Stomach (tissue), 9 donors: Measurements from ENCODE around the gene DGCR8. TPM values are rescaled to one million over a fixed set of nuclear protein-coding genes. Genes with fewer than 3 reads are reported as not detected.

ENCODE experiments used
- DNase-seq, 2 donors: peaks; one replicate each; pipeline versions ENCODE4 v3.0.0 to v3.0.0-alpha.2; 2013 to 2019
- H3K27ac ChIP-seq, 5 donors: fragments of 200-600 bp in 4 of 5; sonication (generic) in 4 of 5; one replicate each; pipeline ENCODE4 v1.5.1; 2013 to 2019; ENCODE audit warnings: mild to moderate bottlenecking in 1 of 5, moderate library complexity in 1 of 5
- H3K27me3 ChIP-seq, 3 donors: fragments of 200-600 bp; sonication (generic); one replicate each; pipeline ENCODE4 v1.5.1; 2017 to 2019; ENCODE audit warnings: mixed run types in 1 of 3
- H3K36me3 ChIP-seq, 4 donors: fragments of 200-600 bp; sonication (generic); 1 replicate in 3 of 4; 2 replicates in 1 of 4; pipeline ENCODE4 v1.5.1; 2016 to 2019
- H3K4me1 ChIP-seq, 4 donors: fragments of 200-600 bp; sonication (generic); one replicate each; pipeline ENCODE4 v1.5.1; 2016 to 2019
- H3K4me3 ChIP-seq, 4 donors: fragments of 200-600 bp; sonication (generic) in 3 of 4; one replicate each; pipeline ENCODE4 v1.5.1; 2016 to 2019; ENCODE audit warnings: mild to moderate bottlenecking in 1 of 4
- H3K9me3 ChIP-seq, 4 donors: fragments of 200-600 bp; sonication (generic); one replicate each; pipeline ENCODE4 v1.5.1; 2016 to 2019
- EP300 ChIP-seq: sonication (generic); formaldehyde crosslinking; IDR thresholded peaks from one replicate; pipeline ENCODE4 v1.6.1; 2017; ENCODE audit warnings: antibody characterized with exemption
- POLR2A ChIP-seq, 4 donors: fragments of 450-650 bp; IDR thresholded peaks; one replicate each; pipeline ENCODE4 v1.6.1; 2016; ENCODE audit warnings: antibody characterized with exemption in 4 of 4, control low read depth in 2 of 4, mild to moderate bottlenecking in 1 of 4, moderate library complexity in 1 of 4
- POLR2AphosphoS5 ChIP-seq, 3 donors: sonication (generic); formaldehyde crosslinking; IDR thresholded peaks; one replicate each; pipeline ENCODE4 v1.6.1; 2016; ENCODE audit warnings: antibody characterized with exemption in 3 of 3
- WGBS, 5 donors: extraction: QIAGEN DNeasy Blood & Tissue Kit in 3 of 5; methylation state at CpG; one replicate each; pipeline versions ENCODE4 v1.1.5 to v1.1.7; 2013 to 2018; 5-methylcytosine and 5-hydroxymethylcytosine counted together
- intact Hi-C: fragments of 100-400 bp; cut with DNase I; formaldehyde crosslinking; loops from one replicate; pipeline ENCODE4 v1.15.1; 2023; ENCODE audit warnings: low total_unique reads
- polyA plus RNA-seq, 3 donors: library from polyadenylated mRNA; stranded (reverse); fragments of 200-250 nt; gene quantifications; one replicate each; pipeline ENCODE4 v1.2.3, GENCODE V29; 2013
- total RNA-seq, 5 donors: library from RNA; depleted of rRNA; stranded (reverse); fragments of >200 nt; gene quantifications; one replicate each; pipeline versions ENCODE4 v1.1.0 to v1.2.3, GENCODE V29; 2014 to 2016
- TF ChIP-seq, protein P1 (sequence below), 7 experiments: fragments of 450-650 bp in 4 of 7; fragments of 200-600 bp in 3 of 7; sonication (generic) in 3 of 7; IDR thresholded peaks; one replicate each; pipeline ENCODE4 v1.5.1; 2016 to 2019; ENCODE audit warnings: antibody characterized with exemption in 7 of 7, control low read depth in 2 of 7, mild to moderate bottlenecking in 1 of 7
- donor health status: healthy with polysubstance abuse.
- donor health status: Bipolar disorder and iron deficiency.
- donor health status: healthy.

The DGCR8 gene
- total and polyA plus RNA-seq, 8 donors, result 7.8 to 55.4 (median 30.6) TPM

DNA sequence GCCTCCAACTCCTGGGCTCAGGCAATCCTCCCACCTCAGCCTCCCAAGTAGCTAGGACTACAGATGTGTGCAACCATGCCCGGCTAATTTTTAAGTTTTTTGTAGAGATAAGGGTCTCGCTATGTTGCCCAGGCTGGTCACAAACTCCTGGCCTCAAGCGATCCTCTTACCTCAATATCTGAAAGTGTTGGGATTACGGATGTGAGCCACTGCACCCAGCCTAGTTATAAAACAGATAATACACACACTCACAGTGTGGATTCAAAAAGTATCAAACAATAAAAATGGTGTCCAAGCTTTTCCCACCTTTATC is 71.2 kb downstream of the DGCR8 start:
- H3K4me3 ChIP-seq, result no peak overlapping the region
- H3K27me3 ChIP-seq, result peaks cover 0 to 25% (median 8%) of the 10 kb centered on the region in 3 donors
- TF ChIP-seq POLR2A (IDR thresholded peaks at IDR 0.05), result no peak
- WGBS, 5 donors, result 76 to 90% (median 83%) methylated on average over 4 of the region's 4 CpGs
- H3K9me3 ChIP-seq, result no peaks in the 10 kb centered on the region
- peaks cover 0 to 4% (median 0%) of the 10 kb centered on the region in 4 donors for H3K36me3 ChIP-seq
- DNase-seq, result no peak
- H3K27ac ChIP-seq, result no peak overlapping the region
- intact Hi-C loops, result no loop called here
- H3K4me1 ChIP-seq, result no peaks in the 10 kb centered on the region

DNA sequence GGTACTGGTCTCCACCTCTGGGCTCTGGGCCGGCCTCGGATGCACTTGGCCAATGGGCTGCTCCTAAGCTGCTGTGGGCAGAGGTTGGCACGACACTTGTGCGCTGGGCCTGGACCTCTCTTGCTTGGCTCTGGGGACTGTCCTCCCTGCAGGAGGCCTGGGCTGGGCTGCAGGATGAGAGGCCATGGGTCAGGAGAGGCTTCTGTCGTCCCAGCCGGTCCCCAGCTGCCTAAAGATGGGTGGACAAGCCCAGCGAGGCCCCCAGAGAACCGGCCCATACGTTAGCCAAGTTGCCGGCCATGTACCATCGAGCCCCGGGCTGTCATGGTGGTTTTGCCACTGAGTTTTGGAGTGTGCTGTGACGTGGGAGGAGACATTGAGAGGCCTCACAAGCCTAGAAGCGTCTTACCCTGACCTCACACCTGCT is 72.4 kb downstream of the DGCR8 start:
- H3K9me3 ChIP-seq, result no peaks in the 10 kb centered on the region
- H3K4me1 ChIP-seq, result peaks cover 0 to 5% (median 2%) of the 10 kb centered on the region in 4 donors
- H3K27ac ChIP-seq, result no peak overlapping the region
- no peaks in the 10 kb centered on the region for H3K36me3 ChIP-seq
- no peak for DNase-seq
- peaks cover 0 to 38% (median 8%) of the 10 kb centered on the region in 3 donors for H3K27me3 ChIP-seq
- WGBS, 5 donors, result 81 to 91% (median 84%) methylated on average over 13 to 14 of the region's 14 CpGs
- TF ChIP-seq POLR2A (IDR thresholded peaks at IDR 0.05) (no peak), EP300 (no peak), POLR2AphosphoS5 (IDR thresholded peaks at IDR 0.05) (no peak)
- TF ChIP-seq, protein P1, sequence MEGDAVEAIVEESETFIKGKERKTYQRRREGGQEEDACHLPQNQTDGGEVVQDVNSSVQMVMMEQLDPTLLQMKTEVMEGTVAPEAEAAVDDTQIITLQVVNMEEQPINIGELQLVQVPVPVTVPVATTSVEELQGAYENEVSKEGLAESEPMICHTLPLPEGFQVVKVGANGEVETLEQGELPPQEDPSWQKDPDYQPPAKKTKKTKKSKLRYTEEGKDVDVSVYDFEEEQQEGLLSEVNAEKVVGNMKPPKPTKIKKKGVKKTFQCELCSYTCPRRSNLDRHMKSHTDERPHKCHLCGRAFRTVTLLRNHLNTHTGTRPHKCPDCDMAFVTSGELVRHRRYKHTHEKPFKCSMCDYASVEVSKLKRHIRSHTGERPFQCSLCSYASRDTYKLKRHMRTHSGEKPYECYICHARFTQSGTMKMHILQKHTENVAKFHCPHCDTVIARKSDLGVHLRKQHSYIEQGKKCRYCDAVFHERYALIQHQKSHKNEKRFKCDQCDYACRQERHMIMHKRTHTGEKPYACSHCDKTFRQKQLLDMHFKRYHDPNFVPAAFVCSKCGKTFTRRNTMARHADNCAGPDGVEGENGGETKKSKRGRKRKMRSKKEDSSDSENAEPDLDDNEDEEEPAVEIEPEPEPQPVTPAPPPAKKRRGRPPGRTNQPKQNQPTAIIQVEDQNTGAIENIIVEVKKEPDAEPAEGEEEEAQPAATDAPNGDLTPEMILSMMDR (IDR thresholded peaks at IDR 0.05), result no peak
- intact Hi-C loops, result no loop called here
- H3K4me3 ChIP-seq, result no peak overlapping the region

DNA sequence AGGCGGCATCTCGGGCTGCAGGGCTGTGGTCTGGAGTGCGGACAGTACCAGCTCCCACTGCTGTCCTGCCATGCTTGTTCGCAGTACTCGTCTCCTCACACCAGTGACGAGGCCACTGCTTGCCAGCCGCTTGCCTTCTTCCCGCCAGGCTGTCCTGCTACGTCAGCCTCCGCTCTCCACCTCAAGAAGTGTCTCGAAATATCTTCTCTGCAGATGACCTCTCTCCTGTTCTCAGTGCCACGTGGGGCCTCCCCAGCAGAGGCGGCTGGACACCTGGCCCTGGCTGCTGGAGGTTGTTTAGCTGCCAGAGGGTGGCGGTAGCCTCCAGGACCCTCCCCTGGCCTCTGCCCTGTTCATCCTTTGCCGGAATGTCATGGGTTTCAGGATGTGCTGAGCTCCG is 73.9 kb downstream of the DGCR8 start:
- intact Hi-C loops, result no loop called here
- Histone ChIP-seq H3K27ac (no peak overlapping the region), H3K27me3 (peaks cover 0 to 51% (median 8%) of the 10 kb centered on the region in 3 donors), H3K36me3 (no peaks in the 10 kb centered on the region), H3K4me1 (peaks cover 0 to 5% (median 2%) of the 10 kb centered on the region in 4 donors), H3K4me3 (no peak overlapping the region), H3K9me3 (no peaks in the 10 kb centered on the region)
- TF ChIP-seq, protein P1 (IDR thresholded peaks at IDR 0.05), result no peak
- TF ChIP-seq POLR2A (IDR thresholded peaks at IDR 0.05) (no peak), EP300 (no peak), POLR2AphosphoS5 (IDR thresholded peaks at IDR 0.05) (no peak)
- no peak for DNase-seq
- WGBS, 5 donors, result 51 to 66% (median 60%) methylated on average over 10 to 16 of the region's 16 CpGs

DNA sequence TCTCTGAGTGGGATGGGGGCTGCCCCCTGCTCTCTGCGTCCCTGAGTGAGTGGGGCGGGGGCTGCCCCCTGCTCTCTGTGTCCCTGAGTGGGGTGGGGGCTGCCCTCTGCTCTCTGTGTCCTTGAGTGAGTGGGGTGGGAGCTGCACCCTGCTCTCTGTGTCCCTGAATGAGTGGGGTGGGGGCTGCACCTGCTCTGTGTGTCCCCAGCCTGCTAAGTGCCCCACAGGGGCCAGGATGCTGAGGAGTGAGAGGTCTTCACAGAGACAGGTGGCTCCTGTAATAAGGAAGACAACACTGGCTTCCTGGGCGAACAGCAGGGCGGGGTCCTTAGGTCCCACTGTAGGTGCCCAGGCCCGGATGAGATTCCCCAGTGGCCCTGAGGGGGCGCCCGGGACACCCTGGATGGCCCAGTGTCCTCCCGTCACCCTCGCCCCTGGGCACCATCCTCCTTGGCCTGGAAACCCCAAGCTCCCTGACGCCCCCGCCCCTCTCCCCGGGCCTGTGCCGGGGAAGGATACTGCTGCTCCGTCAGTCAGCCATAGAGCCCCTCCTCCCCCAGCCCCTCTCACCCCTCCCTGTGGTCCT is 74.7 kb downstream of the DGCR8 start:
- 44 to 62% (median 54%) methylated on average over 9 to 14 of the region's 14 CpGs for WGBS, 5 donors

More for the DNA sequence above, 74.7 kb downstream of the DGCR8 start:
- no peak overlapping the region for H3K27ac ChIP-seq
- no peaks in the 10 kb centered on the region for H3K36me3 ChIP-seq
- intact Hi-C loops, result loop anchor here (5.0 kb wide), 1 partner anchor 133 kb away; no protein-coding TSS in a partner anchor
- H3K9me3 ChIP-seq, result no peaks in the 10 kb centered on the region
- TF ChIP-seq EP300, result no peak
- TF ChIP-seq POLR2A (IDR thresholded peaks at IDR 0.05), result no peak
- TF ChIP-seq, protein P1 (IDR thresholded peaks at IDR 0.05), result no peak
- TF ChIP-seq POLR2AphosphoS5 (IDR thresholded peaks at IDR 0.05), result no peak
- peaks cover 0 to 54% (median 8%) of the 10 kb centered on the region in 3 donors for H3K27me3 ChIP-seq
- H3K4me1 ChIP-seq, result peaks cover 0 to 5% (median 2%) of the 10 kb centered on the region in 4 donors
- DNase-seq, result no peak
- H3K4me3 ChIP-seq, result peak overlapping the region in 2 of 4 donors; percentile 3 to 24
